Uterus (tissue), 4 donors: ENCODE results near the gene MARCHF11. TPM values are rescaled to one million over a fixed set of nuclear protein-coding genes. Genes with fewer than 3 reads are reported as not detected.

Experiments used
- DNase-seq, 2 donors: peaks; one replicate each; pipeline ENCODE4 v3.0.0-alpha.2; 2019 to 2020
- H3K27ac ChIP-seq, 2 donors: fragments of 200-600 bp; sonication (generic); 1 replicate in 1 of 2; 2 replicates in 1 of 2; pipeline ENCODE4 v1.5.1; 2016 to 2018
- H3K27me3 ChIP-seq, 2 donors: fragments of 200-600 bp; sonication (generic); one replicate each; pipeline ENCODE4 v1.5.1; 2018 to 2019; ENCODE audit warnings: control low read depth in 1 of 2
- H3K36me3 ChIP-seq, 2 donors: fragments of 200-600 bp; sonication (generic); one replicate each; pipeline ENCODE4 v1.5.1; 2019; ENCODE audit warnings: control low read depth in 1 of 2
- H3K4me1 ChIP-seq, 2 donors: fragments of 200-600 bp; sonication (generic); one replicate each; pipeline ENCODE4 v1.5.1; 2018 to 2019; ENCODE audit warnings: control low read depth in 1 of 2
- H3K4me3 ChIP-seq, 2 donors: fragments of 200-600 bp; sonication (generic); 1 replicate in 1 of 2; 2 replicates in 1 of 2; pipeline ENCODE4 v1.5.1; 2018 to 2019; ENCODE audit warnings: mild to moderate bottlenecking in 1 of 2
- H3K9me3 ChIP-seq, 2 donors: fragments of 200-600 bp; sonication (generic); one replicate each; pipeline ENCODE4 v1.5.1; 2019; ENCODE audit warnings: control low read depth in 1 of 2
- CTCF ChIP-seq, 4 experiments: fragments of 200-600 bp in 2 of 4; fragments of 450-650 bp in 2 of 4; sonication (generic) in 2 of 4; IDR thresholded peaks; one replicate each; pipeline ENCODE4 v1.5.1; 2016 to 2019; ENCODE audit warnings: antibody characterized with exemption in 4 of 4, mild to moderate bottlenecking in 2 of 4, moderate library complexity in 1 of 4
- POLR2A ChIP-seq, 2 donors: fragments of 450-650 bp; IDR thresholded peaks; one replicate each; pipeline ENCODE4 v1.6.1; 2016; ENCODE audit warnings: antibody characterized with exemption in 2 of 2, mild to moderate bottlenecking in 1 of 2, moderate library complexity in 1 of 2
- intact Hi-C: fragments of 100-400 bp; cut with DNase I; formaldehyde crosslinking; loops from one replicate; pipeline ENCODE4 v1.15.1; 2023; ENCODE audit warnings: low total_unique reads
- total RNA-seq, 4 donors: library from RNA; depleted of rRNA in 3 of 4; stranded (reverse); fragments of >200 nt in 3 of 4; gene quantifications; one replicate each; pipeline versions ENCODE4 v1.1.0 to v1.2.4, GENCODE V29; 2014 to 2023
- donor health status: DM: yes; HTN: yes; CAD: no.

The MARCHF11 gene
- total RNA-seq, 4 donors from 2014 or later, result 0.28 TPM; not detected in 3

- H3K27me3 ChIP-seq, result no peaks in the 10 kb centered on the region
- no peaks in the 10 kb centered on the region for H3K36me3 ChIP-seq
- H3K27ac ChIP-seq, result no peak overlapping the region
- DNase-seq, result no peak
- TF ChIP-seq POLR2A (IDR thresholded peaks at IDR 0.05) (no peak), CTCF (IDR thresholded peaks at IDR 0.05) (no peak)
- no peaks in the 10 kb centered on the region for H3K4me1 ChIP-seq
- no peak overlapping the region for H3K4me3 ChIP-seq
- intact Hi-C loops, result no loop called here
- H3K9me3 ChIP-seq, result no peaks in the 10 kb centered on the region
Observed at GRCh38 chr5:16135003-16135402, 44.6 kb downstream of the MARCHF11 start.

DNA sequence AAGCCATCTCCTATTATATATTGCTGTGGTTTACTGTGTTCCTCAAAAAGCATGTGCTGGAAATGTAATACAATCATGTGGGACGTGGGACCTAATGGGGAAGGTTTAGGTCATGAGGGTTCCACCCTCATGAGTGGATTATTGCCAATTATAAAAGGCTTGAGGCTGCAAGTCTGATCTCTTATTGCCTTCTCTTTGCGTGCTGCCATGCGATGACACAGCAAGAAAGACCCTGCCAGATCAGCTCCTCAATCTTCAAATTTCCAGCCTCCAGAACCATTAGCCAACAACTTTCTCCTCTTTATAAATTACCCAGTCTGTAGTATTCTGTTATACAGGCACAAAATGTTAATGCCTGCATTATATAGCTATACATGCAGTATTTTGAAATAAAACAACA is 45.4 kb downstream of the MARCHF11 start:
- Histone ChIP-seq H3K27ac (no peak overlapping the region), H3K4me1 (no peaks in the 10 kb centered on the region), H3K36me3 (no peaks in the 10 kb centered on the region), H3K4me3 (no peak overlapping the region), H3K27me3 (no peaks in the 10 kb centered on the region), H3K9me3 (no peaks in the 10 kb centered on the region)
- no peak for DNase-seq
- intact Hi-C loops, result no loop called here
- TF ChIP-seq CTCF (IDR thresholded peaks at IDR 0.05) (no peak), POLR2A (IDR thresholded peaks at IDR 0.05) (no peak)

GRCh38 chr5:16131878-16132277 is 47.7 kb downstream of the MARCHF11 start:
- Histone ChIP-seq H3K4me3 (no peak overlapping the region), H3K9me3 (no peaks in the 10 kb centered on the region), H3K4me1 (no peaks in the 10 kb centered on the region), H3K27ac (no peak overlapping the region), H3K36me3 (no peaks in the 10 kb centered on the region), H3K27me3 (no peaks in the 10 kb centered on the region)
- no peak for DNase-seq
- intact Hi-C loops, result no loop called here
- no peak for TF ChIP-seq CTCF (IDR thresholded peaks at IDR 0.05)
- no peak for TF ChIP-seq POLR2A (IDR thresholded peaks at IDR 0.05)

DNA sequence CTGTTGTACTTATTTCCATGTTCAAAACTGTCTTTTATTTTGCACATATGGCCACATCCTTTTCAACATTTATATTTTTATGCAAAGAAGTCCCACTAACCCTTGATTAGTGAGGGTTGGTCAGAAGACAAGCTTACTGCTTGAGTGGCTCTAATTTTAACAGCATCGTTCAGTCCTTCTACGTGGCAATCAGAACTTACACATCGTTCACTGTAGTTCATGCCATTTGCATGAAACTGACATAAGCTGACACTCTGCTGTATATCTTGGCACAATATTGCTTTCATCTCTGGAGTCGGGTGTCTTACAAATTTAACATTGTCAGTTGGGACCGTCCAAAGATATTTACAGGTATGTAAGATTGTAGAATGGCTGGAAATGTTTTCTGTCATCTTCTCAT is 50.6 kb downstream of the MARCHF11 start:
- DNase-seq, result no peak
- TF ChIP-seq CTCF (IDR thresholded peaks at IDR 0.05) (no peak), POLR2A (IDR thresholded peaks at IDR 0.05) (no peak)

DNA sequence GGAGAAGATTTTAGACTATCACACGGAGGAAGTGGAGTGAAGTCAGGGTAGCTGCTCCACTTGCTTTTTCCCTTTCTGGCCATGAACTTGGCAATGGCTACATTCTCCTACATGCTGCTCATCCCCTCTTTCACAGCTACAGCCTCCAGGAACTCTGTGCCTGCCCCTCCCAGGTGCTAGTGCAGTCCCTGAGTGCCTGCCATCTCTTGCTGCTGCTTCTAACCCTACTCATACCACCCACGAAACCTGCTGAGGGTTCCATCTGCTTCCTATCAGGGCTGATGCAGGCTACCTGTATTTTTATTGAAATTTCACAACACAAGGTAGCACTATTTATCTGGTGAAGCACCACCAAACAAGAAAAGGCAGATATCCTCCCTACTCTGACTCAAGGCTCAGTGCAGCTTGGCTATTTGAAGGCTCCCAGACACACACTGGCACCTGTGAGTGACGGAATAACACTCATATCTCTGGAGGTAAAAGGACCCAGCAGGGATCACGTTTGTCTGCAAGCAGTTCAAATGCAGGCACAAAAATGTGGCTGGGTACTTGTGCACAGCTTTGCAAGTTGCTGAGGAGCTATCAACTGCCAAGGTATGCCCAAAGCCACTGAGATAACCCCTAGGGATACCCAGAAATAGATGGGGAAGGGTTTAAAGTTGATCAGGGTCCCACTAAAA is 51.6 kb downstream of the MARCHF11 start:
- Histone ChIP-seq H3K36me3 (no peaks in the 10 kb centered on the region), H3K4me1 (no peaks in the 10 kb centered on the region), H3K4me3 (no peak overlapping the region), H3K9me3 (no peaks in the 10 kb centered on the region), H3K27me3 (no peaks in the 10 kb centered on the region), H3K27ac (no peak overlapping the region)
- DNase-seq, result no peak
- no peak for TF ChIP-seq CTCF (IDR thresholded peaks at IDR 0.05)
- intact Hi-C loops, result no loop called here

More for the DNA sequence above, 50.6 kb downstream of the MARCHF11 start:
- Histone ChIP-seq H3K36me3 (no peaks in the 10 kb centered on the region), H3K4me1 (no peaks in the 10 kb centered on the region), H3K27me3 (no peaks in the 10 kb centered on the region), H3K27ac (no peak overlapping the region), H3K9me3 (no peaks in the 10 kb centered on the region), H3K4me3 (no peak overlapping the region)
- intact Hi-C loops, result no loop called here
